Skeletal muscle satellite cell (primary cell): Measurements from ENCODE around the gene CAPN11. TPM values are rescaled to one million over a fixed set of nuclear protein-coding genes. Genes with fewer than 3 reads are reported as not detected.

ENCODE experiments used
- H3K27me3 ChIP-seq: 2 replicates; pipeline ENCODE4 v1.7.0; 2013; ENCODE audit warnings: low read length; ENCODE audit not compliant: control insufficient read depth, insufficient read depth
- H3K36me3 ChIP-seq: 2 replicates; pipeline ENCODE4 v1.7.0; 2013; ENCODE audit warnings: mild to moderate bottlenecking, control low read depth, low read length; ENCODE audit not compliant: insufficient read depth
- H3K4me1 ChIP-seq: 2 replicates; pipeline ENCODE4 v1.7.0; 2013; ENCODE audit warnings: low read length; ENCODE audit not compliant: control insufficient read depth, insufficient read depth
- H3K4me2 ChIP-seq: 2 replicates; pipeline ENCODE4 v1.7.0; 2013; ENCODE audit warnings: mild to moderate bottlenecking, low read length
- H3K4me3 ChIP-seq: 2 replicates; pipeline ENCODE4 v1.7.0; 2013; ENCODE audit warnings: low read length
- H3K9ac ChIP-seq: 2 replicates; pipeline ENCODE4 v1.7.0; 2013; ENCODE audit warnings: mild to moderate bottlenecking, low read depth, low read length, moderate library complexity
- H3K9me3 ChIP-seq: replicated peaks from 2 replicates; pipeline ENCODE4 v1.7.0; 2013; ENCODE audit warnings: mild to moderate bottlenecking, control low read depth, low read length
- total RNA-seq: library from RNA; depleted of rRNA; stranded (reverse); fragments of >200 nt; gene quantifications from 2 replicates; pipeline ENCODE4 v1.2.3, GENCODE V29; 2012; rRNA removed

CAPN11 gene
- 0.22 TPM in 1 of 2 replicates, not detected in the other for total RNA-seq

DNA sequence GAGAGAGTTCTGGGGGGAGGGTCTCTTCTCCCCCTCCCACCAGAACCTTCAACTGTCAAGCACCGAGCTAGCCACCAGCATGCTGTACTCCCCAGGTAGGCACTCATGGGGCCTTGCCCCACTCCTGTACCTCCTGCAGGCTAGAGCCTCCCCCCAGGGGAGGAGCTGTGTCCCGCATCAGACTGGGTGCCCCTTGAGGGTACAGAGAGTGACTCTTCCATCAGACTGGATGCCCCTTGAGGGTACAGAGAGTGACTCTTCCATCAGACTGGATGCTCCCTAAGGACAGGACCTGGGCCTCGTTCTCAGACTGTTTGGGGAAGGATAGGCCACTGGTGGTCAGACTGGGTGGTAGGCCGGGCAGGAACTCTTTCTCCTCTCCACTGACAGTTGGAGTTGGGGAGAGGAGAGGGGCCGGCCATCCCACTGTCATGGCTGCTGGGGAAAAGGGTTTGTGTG is at the start of gene CAPN11:
TSS of gene CAPN11 (plus strand) at position 51 of the 459 bp plus-strand sequence. CDS start at position 80, 29 bp downstream.
- Histone ChIP-seq H3K9me3 (no peaks in the 10 kb centered on the region), H3K4me2 (no peak within 1 kb of the TSS), H3K4me1 (peaks cover 11% of the 10 kb centered on the region), H3K9ac (no peak within 1 kb of the TSS), H3K27me3 (peaks cover 10% of the 10 kb centered on the region), H3K36me3 (peaks cover 1% of the 10 kb centered on the region), H3K4me3 (no peak within 1 kb of the TSS)

DNA sequence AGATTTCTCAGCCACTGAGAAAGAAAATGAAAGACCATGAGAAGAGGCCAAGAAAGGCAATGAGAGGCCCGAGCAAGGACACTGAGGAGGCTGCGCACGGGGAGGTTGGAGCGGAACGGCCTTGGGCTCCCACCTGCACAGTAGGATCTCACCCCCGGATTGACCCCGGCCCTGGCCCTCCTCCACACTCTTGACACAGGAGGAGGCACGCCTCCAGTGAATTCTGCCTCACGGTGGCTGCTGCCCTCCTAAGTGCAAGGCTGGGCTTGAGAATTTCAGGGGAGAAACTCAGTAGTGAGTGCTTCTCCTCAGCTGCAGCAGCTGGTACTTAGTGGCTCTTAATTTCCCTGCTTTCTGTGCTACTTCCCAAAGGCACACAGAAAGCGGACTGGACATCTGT is 49.4 kb upstream of the CAPN11 start:
- peaks cover 5% of the 10 kb centered on the region for H3K4me1 ChIP-seq
- H3K9me3 ChIP-seq, result no peaks in the 10 kb centered on the region
- no peak overlapping the region for H3K4me2 ChIP-seq
- H3K4me3 ChIP-seq, result no peak overlapping the region
- H3K27me3 ChIP-seq, result no peaks in the 10 kb centered on the region
- H3K9ac ChIP-seq, result no peak overlapping the region
- H3K36me3 ChIP-seq, result peaks cover 71% of the 10 kb centered on the region

DNA sequence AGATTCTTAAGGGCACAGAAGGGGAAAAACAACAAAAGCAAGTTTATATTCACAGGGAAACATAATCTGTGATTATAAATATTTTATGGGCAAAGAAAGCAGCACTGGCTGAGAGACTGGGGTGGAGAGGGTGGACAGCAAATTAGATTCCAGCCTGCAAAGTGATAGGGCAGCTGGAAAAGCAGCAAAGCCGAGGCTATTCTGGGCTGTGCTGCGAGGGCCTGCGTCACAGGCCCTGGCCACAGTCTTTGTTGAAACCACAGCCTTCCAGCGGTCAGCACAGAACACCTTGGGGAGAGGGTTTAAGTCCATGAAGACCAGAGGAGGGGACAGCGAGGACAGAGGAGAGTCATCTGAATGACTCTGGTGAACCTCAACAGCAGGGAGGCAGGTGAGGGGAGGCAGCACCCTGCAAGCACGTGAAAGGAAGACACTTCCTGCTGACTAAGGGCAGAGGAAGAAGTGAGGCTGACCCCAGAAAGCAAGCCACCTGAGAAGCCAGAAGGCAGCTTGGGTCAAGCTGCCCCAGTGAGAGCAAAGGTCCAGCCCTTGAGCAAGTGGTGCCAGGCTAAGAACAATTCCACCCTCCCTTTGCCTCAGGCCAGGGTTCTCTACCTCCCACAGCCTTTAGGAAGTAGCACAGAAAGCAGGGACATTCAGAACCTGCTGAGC is 48.5 kb upstream of the CAPN11 start:
- H3K36me3 ChIP-seq, result peaks cover 64% of the 10 kb centered on the region

DNA sequence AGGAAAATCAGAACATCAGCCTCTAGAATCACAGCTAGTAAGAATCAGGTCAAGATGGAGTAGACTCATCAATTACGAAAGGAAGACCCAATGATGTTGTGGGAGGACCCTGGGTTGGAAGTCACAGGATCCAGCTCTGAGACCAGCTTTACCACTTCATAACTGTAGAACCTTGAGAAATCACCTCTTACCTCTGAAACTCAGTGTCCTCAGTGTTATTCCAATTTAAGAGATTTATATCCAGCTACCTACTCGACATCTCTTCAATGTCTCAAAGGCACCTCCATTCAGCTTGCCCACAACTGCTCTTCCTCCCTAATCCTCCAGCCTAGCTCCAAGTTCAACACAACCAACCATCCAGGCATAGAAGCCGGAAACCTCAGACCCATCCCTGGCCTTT is 47.7 kb upstream of the CAPN11 start:
- no peaks in the 10 kb centered on the region for H3K27me3 ChIP-seq
- no peak overlapping the region for H3K9ac ChIP-seq
- H3K4me2 ChIP-seq, result no peak overlapping the region
- H3K9me3 ChIP-seq, result no peaks in the 10 kb centered on the region
- H3K36me3 ChIP-seq, result peaks cover 58% of the 10 kb centered on the region
- peaks cover 8% of the 10 kb centered on the region for H3K4me1 ChIP-seq
- H3K4me3 ChIP-seq, result no peak overlapping the region

More for the DNA sequence above, 48.5 kb upstream of the CAPN11 start:
- no peak overlapping the region for H3K4me2 ChIP-seq
- peaks cover 1% of the 10 kb centered on the region for H3K4me1 ChIP-seq
- H3K27me3 ChIP-seq, result no peaks in the 10 kb centered on the region
- H3K4me3 ChIP-seq, result no peak overlapping the region
- H3K9me3 ChIP-seq, result no peaks in the 10 kb centered on the region
- no peak overlapping the region for H3K9ac ChIP-seq

DNA sequence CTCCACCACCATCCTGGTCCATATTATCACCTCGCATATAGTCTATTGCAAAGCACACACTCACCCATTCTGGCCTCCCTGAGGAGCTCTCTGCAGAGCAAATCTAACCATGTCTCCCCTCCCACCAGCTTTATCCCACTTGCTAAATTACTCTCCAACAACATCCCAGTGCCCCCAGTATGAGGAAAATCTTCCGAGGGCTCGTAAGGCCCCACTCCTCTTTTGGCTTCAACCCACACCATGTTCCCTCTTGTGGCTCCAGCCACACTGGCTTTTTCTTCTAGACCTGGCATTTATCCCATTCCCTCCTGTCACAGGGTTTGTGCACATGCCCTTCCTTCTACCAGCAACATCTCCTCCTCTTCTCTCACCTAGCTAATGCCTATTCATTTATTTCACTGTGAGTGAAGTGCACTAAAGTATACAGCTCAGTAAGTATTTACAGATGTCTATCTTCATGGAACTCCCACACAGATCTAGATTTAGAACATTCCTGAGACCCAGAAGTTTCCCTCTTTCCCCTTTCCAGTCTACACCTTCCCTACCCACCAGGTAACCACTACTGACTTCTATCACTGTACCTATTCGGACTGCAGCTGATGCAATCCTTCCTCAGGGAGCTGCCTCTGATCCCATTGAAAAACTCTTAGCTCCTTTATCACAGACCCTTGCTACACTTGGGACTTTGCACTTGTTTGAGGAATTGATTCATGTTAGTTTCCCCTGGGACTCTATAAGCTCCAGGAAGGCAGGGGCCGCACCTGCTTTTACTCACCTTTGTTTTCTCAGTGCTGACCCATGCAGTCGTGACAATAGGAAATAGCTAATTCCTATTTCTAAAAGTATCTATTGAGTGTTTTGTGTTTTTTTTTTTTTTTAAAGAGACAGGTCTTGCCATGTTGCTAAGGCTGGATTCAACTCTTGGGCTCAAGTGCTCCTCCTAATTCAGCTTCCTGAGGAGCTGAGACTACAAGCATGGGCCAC is 46.9 kb upstream of the CAPN11 start:
- Histone ChIP-seq H3K4me1 (peaks cover 14% of the 10 kb centered on the region), H3K27me3 (no peaks in the 10 kb centered on the region), H3K4me2 (no peak overlapping the region), H3K9me3 (no peaks in the 10 kb centered on the region), H3K36me3 (peaks cover 53% of the 10 kb centered on the region), H3K9ac (no peak overlapping the region), H3K4me3 (no peak overlapping the region)

DNA sequence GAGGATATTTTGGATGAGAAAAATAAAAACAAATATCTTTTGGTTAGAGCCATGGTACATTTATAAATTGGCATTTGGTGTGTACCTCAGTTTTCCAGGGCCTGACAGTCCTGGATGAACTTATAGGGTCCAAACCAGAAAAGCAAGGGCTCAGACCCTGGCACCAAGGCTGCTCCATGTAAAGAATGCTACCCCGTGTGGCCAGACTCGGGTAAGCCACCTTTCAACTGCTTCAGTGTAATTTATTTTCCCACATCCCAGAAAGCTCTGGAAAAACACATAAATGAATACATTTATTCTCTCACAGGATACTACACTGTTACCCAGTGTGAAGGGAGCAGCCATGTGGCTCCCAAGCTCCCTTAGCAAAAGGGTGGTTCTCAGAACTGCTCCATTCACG is 45.2 kb upstream of the CAPN11 start:
- peaks cover 31% of the 10 kb centered on the region for H3K4me1 ChIP-seq
- no peak overlapping the region for H3K9ac ChIP-seq
- no peak overlapping the region for H3K4me2 ChIP-seq
- no peaks in the 10 kb centered on the region for H3K27me3 ChIP-seq
- peaks cover 42% of the 10 kb centered on the region for H3K36me3 ChIP-seq
- H3K9me3 ChIP-seq, result no peaks in the 10 kb centered on the region
- no peak overlapping the region for H3K4me3 ChIP-seq

DNA sequence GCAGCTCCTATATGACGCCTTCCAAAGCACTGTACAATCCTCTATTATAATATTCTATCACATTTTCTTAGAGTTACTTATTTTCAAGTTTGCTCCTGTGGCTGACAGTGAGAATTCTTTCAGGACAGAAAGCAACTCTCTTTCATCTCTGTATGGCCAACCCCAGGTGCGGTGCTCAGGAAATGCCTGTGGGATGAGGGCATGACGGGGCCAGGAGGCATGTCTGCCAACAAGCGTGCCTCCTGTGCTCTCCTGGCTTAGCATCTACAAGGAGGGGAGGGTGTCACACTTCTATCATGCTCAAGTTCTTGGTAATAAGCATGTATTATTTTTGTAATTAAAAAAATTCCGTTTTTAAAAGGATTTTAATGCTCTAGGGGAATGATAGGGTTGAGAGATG is 42.8 kb upstream of the CAPN11 start:
- H3K36me3 ChIP-seq, result peaks cover 28% of the 10 kb centered on the region

DNA sequence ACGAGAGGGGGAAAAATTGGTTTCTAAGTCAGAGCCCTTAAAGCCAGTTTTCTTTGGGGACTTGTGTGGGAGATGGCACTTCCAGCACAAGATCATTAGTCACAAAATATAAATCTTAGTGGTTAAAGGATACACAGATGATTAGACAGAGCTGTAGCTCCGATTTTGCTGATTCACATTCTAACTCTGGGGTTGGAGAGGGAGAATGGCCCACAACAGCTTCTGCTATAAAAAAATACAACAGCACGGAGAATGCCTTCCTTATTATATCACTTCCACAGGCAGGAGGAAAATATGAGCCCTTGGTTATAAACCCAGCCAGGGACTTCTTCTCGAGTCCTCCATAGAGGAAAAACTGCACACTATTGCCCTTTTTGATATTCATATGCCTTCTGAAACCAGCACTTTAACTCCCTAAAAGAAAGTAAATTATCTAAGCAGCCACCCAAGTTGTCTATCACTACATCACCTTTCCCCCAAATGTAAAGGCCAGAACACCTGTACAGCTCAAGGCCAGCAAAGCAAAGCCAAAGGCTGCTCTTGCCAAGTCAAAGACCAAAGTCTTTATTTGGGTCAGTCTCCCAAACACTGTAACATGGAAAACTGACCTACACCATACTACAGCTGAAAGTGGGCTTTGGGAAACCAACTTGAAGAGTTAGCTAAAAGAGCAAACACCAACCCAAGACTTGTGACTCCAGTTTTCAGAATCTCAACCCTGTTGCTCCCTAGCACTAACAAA is 41.8 kb upstream of the CAPN11 start:
- H3K4me2 ChIP-seq, result peak overlapping the region; percentile 77
- peaks cover 61% of the 10 kb centered on the region for H3K4me1 ChIP-seq
- H3K9me3 ChIP-seq, result no peaks in the 10 kb centered on the region
- H3K36me3 ChIP-seq, result peaks cover 18% of the 10 kb centered on the region
- H3K27me3 ChIP-seq, result no peaks in the 10 kb centered on the region
- H3K9ac ChIP-seq, result peak overlapping the region; percentile 65
- H3K4me3 ChIP-seq, result peak overlapping the region; percentile 55

More for the DNA sequence above, 42.8 kb upstream of the CAPN11 start:
- Histone ChIP-seq H3K27me3 (no peaks in the 10 kb centered on the region), H3K4me2 (peak overlapping the region; percentile 77), H3K9ac (peak overlapping the region; percentile 65), H3K4me1 (peaks cover 54% of the 10 kb centered on the region), H3K4me3 (peak overlapping the region; percentile 55), H3K9me3 (no peaks in the 10 kb centered on the region)

DNA sequence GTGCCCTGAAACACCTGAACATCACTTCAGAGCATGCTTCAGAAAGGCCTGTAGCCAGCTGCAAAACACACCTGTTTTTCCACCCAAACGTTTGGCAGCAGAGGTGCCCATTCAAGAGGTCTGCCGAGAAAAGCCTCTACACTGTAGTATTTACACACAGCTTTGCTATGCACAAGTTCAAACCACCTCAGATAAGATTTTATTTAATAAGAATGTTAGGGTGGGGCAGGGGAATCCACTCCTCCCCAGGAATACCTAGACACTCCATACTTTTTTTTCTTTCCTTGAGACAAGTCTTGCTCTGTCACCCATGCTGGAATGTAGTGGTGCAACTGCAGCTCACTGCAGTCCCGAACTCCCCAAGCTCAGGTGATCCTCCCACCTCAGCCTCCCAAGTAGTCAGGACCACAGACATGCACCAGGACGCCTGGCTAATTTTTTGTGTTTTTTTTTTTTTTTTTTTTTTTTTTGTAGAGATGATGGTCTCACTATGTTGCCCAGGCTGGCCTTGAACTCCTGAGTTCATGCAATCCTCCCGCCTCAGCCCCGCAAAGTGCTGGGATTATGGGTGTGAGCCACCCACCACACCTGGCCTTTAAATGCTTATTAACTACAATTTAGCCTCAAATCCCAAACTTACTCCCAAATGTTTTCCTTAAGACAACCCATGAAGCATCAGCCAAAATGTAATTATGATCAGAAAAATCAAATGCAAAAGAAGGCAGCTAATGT is 41.1 kb upstream of the CAPN11 start:
- Histone ChIP-seq H3K9me3 (no peaks in the 10 kb centered on the region), H3K4me3 (peak overlapping the region; percentile 45), H3K4me1 (peaks cover 63% of the 10 kb centered on the region), H3K9ac (peak overlapping the region; percentile 48), H3K36me3 (peaks cover 15% of the 10 kb centered on the region), H3K27me3 (no peaks in the 10 kb centered on the region), H3K4me2 (peak overlapping the region; percentile 77)

DNA sequence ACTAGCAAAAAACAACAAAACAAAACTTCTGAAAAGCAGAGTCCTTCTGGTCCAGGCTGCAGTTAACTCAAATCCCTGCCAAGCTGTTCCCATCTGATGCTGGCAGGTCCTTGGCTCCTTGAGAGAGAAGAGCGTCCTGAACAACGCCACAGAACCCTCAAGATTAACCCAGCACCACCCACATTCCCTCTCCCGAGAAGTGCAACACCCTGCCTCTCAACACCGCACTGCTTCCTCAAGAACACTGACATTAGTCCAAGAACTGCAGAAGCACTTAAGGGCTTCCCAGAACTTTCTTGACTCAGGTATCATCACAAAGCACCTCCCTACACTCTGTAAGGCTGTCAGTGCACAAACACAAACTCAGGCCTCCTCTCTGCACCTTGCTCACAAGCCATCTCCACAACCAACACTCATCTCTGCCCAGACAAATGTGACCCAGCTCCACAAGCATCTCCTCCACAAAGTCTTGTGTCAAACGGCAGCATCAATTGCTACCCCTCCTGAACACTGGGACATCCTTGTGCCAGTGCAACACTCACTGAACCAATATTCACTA is 38.8 kb upstream of the CAPN11 start:
- Histone ChIP-seq H3K4me3 (no peak overlapping the region), H3K4me1 (peaks cover 84% of the 10 kb centered on the region), H3K9ac (no peak overlapping the region)

More for the DNA sequence above, 38.8 kb upstream of the CAPN11 start:
- Histone ChIP-seq H3K9me3 (no peaks in the 10 kb centered on the region), H3K4me2 (no peak overlapping the region), H3K36me3 (no peaks in the 10 kb centered on the region), H3K27me3 (no peaks in the 10 kb centered on the region)
